GM21447 (cell line): Measurements from ENCODE around the gene OR5J2.
"Not testable (repeated sequence)": the region's sequence is repeated elsewhere in the genome, so short reads cannot be mapped to it uniquely, and the experiment has no call there.

Source experiments
- ATAC-seq: cut with Tn5 transposase; IDR thresholded peaks from one replicate; pipeline ENCODE4 v1.9.1; 2021; ENCODE audit not compliant: unreplicated experiment

OR5J2 gene

DNA sequence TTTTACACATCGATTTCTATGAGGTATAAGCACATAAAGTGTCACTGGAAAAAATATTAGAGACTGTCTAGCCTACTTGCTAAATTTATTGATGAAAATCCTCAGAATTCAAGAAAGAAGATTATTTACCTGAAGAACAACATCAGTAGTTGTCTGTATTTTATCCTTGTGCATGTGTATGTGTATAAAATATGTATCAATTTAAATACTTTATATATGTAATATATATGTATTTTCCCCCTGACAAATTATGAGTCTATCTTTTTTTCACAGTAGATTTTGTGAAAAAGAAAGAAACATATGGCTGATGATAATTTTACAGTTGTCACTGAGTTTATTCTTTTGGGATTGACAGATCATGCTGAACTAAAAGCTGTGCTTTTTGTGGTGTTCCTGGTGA is at the start of gene OR5J2:
Gene OR5J2, plus strand, starts transcription at position 301 of the 400 bp plus-strand sequence. Its CDS starts 0 bp downstream, at position 301.
- no peak for ATAC-seq

DNA sequence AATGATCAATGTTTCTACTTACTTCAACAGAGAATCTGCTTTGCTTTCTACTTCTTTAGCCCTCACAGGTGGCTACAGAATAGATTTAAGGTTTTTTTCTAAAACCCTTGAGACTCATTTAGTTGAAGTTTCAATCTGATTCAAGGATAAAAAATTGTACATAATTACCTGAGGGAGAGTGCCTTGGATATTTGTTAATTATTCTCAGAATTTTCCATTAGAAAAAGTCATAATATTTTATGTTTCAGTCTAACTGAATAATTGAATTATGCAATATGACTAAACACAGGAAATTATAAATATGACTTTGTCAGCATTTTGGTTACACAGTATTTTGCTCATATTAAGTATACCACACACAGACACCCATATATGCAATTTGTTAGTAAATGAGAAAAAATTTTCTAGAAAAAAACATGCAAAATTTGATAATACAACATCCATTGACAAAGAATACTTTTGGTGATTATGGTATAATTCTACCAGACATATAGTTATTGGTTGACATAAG is 36.2 kb upstream of the OR5J2 start, which contains the start of gene OR8J3:
Gene OR8J3, minus strand, starts transcription at position 51 of the 511 bp plus-strand sequence. CDS start 2,483 bp downstream, outside the sequence.
- ATAC-seq = no peak

DNA sequence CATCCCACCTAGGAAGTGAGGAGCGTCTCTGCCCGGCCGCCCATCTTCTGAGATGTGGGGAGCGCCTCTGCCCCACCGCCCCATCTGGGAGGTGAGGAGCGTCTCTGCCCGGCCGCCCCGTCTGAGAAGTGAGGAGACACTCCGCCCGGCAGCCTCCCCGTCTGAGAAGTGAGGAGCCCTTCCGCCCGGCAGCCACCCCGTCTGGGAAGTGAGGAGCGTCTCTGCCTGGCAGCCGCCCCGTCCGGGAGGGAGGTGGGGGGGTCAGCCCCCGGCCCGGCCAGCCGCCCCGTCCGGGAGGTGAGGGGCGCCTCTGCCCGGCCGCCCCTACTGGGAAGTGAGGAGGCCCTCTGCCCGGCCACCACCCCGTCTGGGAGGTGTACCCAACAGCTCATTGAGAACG is 32.7 kb upstream of the OR5J2 start:
- ATAC-seq = not testable (repeated sequence)

DNA sequence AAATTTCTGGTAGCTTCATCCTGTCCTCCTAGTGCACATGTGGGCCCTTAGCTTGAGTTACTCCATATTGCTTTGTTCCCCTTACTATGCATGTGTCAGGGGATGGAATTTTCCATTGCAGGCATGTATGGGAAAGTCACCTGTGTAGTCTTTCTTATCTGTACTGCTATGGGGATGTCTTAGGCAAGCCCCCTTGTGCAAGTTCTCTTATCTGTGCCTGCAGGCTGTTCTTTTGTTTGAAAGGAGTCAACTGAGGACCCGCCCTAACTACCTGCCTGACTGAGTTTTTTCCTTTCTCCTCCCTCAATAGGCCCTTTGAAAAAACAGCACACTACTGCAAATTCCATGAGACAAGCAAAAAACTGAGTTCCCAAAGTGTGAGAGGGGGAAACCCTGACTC is 25.0 kb upstream of the OR5J2 start:
- no peak for ATAC-seq

DNA sequence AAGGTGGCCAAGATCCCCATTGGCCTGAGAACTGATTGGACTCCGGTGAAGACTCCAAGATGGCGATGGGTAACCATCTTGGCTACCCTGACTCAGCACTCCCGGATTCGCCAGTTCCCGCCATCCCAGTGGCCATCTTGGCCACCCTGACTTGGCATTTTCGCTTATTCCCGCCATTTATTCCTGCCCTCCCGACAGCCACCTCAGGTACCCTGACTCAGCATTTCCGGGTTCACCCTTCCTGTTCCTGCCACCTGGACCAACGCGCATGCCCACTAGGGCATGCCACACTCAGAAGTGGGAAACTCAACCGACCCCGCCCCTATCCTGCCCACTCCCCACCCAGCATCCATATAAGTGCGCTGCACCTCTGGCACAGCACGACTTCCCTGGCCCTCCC is 24.1 kb upstream of the OR5J2 start:
- no peak for ATAC-seq

DNA sequence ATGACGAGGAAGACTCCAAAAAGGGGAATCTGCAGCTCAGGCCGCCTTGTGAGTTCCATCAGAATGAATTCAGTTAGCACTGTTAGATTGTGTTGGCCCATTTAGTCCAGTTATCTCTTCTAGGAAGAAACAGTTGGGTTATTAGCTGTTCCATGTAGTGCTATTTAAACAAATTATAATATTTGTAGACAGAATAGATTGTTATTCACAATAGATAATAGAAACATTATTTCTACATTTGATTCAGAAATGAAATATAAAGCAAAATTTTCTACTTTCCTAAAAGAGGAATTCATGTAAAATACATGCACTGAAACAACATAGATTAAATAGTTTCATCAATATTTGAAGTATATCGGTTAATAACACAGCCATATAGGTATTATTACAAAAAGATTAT is 16.2 kb upstream of the OR5J2 start, which contains the start of gene OR8K5:
Gene OR8K5, minus strand, starts transcription at position 101 of the 400 bp plus-strand sequence. Its CDS starts 0 bp downstream, at position 101.
- ATAC-seq = no peak

DNA sequence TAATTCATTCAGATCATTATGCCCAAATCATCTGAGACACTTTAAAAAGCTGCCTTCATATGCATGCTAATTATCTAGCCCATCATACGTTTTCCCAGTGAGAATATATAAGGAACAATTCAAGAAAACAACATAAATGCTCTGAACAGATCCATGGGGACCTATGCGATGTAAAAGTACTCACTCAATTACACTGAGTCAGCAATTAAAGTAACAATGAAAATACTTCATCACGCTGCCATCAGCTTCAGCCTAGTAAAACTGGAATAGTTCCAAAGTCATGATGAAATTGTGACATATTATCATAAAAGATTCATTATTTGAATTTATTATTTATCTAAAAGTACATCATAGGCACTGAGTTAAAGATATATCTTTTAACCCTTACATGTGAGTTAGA is 12.6 kb upstream of the OR5J2 start:
- no peak for ATAC-seq

DNA sequence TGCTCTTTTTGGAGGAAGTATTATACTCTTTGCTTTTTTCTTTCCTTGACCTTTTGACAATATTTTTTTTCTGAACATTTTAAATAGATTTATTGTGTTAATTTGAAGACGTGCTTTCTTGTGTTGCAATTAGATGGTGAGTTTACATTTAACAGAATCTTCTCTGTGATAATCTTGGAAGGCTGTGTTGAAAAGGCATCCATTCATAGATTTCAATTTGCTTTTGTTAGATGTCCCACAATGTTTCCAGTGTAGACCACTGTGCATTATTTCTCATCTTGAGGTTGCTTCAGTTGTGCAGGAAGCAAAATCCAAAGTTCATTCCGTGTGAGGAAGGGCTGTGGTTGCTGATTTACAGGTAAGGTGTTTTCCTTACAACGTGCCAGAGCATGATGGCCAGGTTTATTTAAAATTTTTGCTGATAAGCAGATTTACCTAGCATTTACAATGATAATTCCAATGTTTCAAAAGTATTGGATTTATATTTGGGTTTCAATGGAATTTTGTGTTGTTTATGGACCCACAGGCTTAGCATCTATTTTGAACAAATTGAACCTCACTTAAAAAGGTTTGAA is 4.1 kb upstream of the OR5J2 start:
- no peak for ATAC-seq

DNA sequence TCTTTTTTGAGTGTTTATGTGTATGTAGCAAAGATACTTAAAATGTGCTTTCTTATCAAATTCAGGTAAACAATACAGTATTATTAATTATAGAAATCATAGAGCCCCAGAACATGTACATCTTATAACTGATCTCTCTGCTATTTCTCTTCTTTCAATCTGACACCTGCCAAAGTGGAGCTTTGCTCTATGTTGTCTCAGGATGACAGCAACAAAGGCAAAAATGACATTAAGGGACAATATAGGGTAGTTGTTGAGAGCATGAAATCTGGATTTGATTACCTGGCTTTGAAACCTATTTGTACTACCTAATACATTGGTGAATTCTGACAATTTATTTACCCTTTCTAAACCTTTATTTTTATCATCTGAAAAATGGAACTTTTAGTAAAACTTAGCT is 7.0 kb downstream of the OR5J2 start:
- no peak for ATAC-seq

DNA sequence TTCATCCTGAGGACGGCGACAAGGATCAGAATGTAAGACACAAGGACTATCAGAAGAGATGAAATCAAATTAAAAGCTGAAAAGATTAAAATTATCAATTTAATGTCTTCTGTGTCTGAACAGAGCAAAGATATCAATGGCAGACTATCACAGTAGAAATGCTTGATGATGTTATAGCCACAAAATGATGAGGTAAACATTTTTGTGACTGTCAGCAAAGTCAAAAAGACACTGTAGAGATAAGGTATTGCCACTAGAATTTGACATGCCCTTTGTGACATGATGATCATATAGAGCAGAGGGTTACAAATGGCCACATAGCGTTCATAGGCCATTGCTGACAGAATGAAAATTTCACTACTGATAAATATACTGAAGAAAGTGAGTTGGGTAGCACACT is 12.2 kb downstream of the OR5J2 start:
- ATAC-seq = no peak

DNA sequence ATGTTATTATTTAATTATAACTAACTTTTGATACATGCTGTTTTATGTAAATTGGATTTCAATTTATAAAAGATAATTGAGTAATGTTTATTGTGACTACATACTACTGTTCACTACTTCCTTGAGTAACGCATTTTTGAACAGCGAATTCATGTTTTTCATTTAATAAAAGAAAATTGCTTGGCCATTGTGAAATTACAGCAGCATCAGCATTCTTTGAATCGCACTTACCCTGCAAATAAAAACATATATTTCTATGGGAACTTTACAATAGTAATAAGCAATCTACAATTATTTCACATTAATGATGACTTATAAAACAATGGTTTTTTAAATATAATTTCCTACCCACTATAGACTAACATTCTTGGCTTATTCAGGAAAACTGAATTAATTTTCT is 20.3 kb downstream of the OR5J2 start:
- no peak for ATAC-seq

DNA sequence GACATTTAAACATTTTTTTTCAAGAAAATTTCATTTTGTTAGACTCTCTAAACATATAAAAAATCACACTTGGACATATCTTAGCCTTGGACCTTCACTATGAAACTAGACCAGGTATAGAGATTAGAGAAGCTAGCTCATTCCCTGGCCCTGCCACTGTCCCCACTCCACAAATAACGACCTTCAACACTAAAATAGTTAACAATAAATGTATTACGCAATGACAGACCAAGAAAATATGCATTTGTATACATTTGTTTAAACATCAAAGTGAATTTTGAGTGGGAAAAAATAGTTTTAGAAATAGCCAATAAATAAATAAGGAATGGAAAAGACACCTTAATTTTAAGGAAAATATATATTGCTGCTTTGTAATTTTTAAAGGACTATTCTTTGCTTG is 20.9 kb downstream of the OR5J2 start:
- ATAC-seq = no peak

DNA sequence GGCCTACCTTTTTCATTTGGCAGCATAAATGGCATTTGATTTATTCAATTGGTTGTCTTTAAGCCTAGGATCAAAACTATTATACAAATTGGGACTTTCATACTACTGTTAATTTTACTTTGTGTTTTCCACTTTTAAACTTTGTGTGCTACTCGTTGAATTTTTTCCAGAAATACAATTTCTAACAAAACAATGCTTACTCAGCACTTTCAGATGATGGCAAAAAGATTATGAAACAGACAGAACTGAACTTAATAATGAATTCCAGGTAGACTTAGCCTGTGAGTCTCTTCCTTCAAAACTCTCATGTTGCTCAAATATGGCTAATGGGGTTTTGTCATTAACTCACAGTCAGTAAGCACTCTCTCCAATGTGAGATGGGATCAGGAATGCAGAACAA is 31.4 kb downstream of the OR5J2 start:
- ATAC-seq = no peak

DNA sequence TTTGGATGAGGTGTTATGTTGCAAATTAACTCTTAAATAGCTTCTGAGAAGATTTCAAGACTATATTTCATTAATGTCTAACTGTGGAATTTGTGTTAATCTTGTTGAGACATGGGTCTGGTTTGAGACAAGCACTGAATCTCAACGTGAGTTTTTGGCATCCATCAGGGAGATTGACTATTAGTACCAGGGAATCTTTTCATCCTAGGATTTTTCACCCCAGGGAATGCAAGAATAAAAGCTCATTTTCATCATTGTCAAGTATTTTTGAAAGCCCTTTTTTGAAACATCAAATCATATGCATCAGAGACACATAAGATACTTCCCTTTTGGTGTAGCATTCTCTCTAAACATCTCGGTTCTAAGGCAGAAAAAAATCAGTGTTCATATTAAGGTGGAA is 38.1 kb downstream of the OR5J2 start:
- ATAC-seq = no peak

DNA sequence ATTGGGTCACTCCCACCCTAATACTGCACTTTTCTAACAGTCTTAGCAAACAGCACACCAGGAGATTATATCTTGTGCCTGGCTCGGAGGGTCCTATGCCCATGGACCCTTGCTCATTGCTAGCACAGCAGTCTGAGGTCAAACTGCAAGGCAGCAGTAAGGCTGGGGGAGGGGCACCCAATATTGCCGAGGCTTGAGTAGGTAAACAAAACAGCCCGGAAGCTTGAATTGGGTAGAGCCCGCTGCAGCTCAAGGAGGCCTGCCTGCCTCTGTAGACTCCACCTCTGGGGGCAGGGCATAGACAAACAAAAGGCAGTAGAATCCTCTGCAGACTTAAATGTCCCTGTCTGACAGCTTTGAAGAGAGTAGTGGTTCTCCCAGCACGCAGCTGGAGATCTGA is 43.3 kb downstream of the OR5J2 start:
- ATAC-seq = not testable (repeated sequence)
